Adipose tissue (tissue), 3 donors: ENCODE measurements around the gene PEX19. TPM values are rescaled to one million over a fixed set of nuclear protein-coding genes. Genes with fewer than 3 reads are reported as not detected.
"Not testable (repeated sequence)": the region's sequence is repeated elsewhere in the genome, so short reads cannot be mapped to it uniquely, and the experiment has no call there.

Source experiments
- H3K27ac ChIP-seq: one replicate; pipeline ENCODE4 v1.5.1; 2013; ENCODE audit warnings: low read depth, low read length
- WGBS, 3 donors: extraction: QIAGEN DNeasy Blood & Tissue Kit; methylation state at CpG; one replicate each; pipeline ENCODE4 v1.1.7; 2013; 5-methylcytosine and 5-hydroxymethylcytosine counted together
- polyA plus RNA-seq, 3 donors: library from polyadenylated mRNA; stranded (reverse); fragments of 200-250 nt; gene quantifications; one replicate each; pipeline ENCODE4 v1.2.3, GENCODE V29; 2013
- donor health status: healthy with polysubstance abuse.
- donor health status: Bipolar disorder and iron deficiency.
- donor health status: healthy.

The PEX19 gene
- polyA plus RNA-seq, result 100 to 1,000 TPM in 1 of 3 donors, 10 to 100 TPM in 2; 24.7 to 135 (median 56.0) TPM

GRCh38 chr1:160284782-160285344 lies at the start of gene PEX19:
TSS of gene PEX19 (minus strand) at chr1:160285133. CDS start at chr1:160285124, 9 bp downstream.
- no peak within 1 kb of the TSS for H3K27ac ChIP-seq
- 0% methylated on average over 27 of the region's 27 CpGs for WGBS, 3 donors

GRCh38 chr1:160332516-160332915 lies 47.6 kb upstream of the PEX19 start:
- no peak overlapping the region for H3K27ac ChIP-seq

- H3K27ac ChIP-seq, result no peak overlapping the region
Observed at GRCh38 chr1:160330119-160330518, 45.2 kb upstream of the PEX19 start.

- 74 to 90% (median 87%) methylated on average over 8 of the region's 8 CpGs for WGBS, 3 donors
- H3K27ac ChIP-seq, result no peak overlapping the region
Observed at GRCh38 chr1:160328184-160328583, 43.3 kb upstream of the PEX19 start.

- H3K27ac ChIP-seq, result no peak overlapping the region
- WGBS, 3 donors, result 88 to 90% (median 88%) methylated on average over 5 of the region's 5 CpGs
Observed at GRCh38 chr1:160326418-160326817, 41.5 kb upstream of the PEX19 start.

- WGBS, 3 donors, result 59 to 96% (median 94%) methylated on average over 4 of the region's 4 CpGs
- H3K27ac ChIP-seq, result no peak overlapping the region
Observed at GRCh38 chr1:160325252-160325651, 40.3 kb upstream of the PEX19 start.

GRCh38 chr1:160322831-160323230 lies 37.9 kb upstream of the PEX19 start:
- no peak overlapping the region for H3K27ac ChIP-seq
- WGBS, 3 donors, result 96 to 97% (median 97%) methylated on average over 6 of the region's 6 CpGs

GRCh38 chr1:160315359-160315758 lies 30.4 kb upstream of the PEX19 start:
- no peak overlapping the region for H3K27ac ChIP-seq

GRCh38 chr1:160309571-160309970 lies 24.6 kb upstream of the PEX19 start:
- no peak overlapping the region for H3K27ac ChIP-seq
- WGBS, 3 donors, result 44 to 85% (median 47%) methylated on average over 1 of the region's 1 CpG

More at GRCh38 chr1:160315359-160315758, 30.4 kb upstream of the PEX19 start:
- 51 to 79% (median 60%) methylated on average over 2 of the region's 2 CpGs for WGBS, 3 donors

GRCh38 chr1:160309185-160309557 lies 24.2 kb upstream of the PEX19 start:
- H3K27ac ChIP-seq, result no peak overlapping the region

- 80 to 91% (median 87%) methylated on average over 4 of the region's 4 CpGs for WGBS, 3 donors
- no peak overlapping the region for H3K27ac ChIP-seq
Observed at GRCh38 chr1:160308451-160309184, 23.7 kb upstream of the PEX19 start.

GRCh38 chr1:160307118-160307791 lies 22.3 kb upstream of the PEX19 start:
- H3K27ac ChIP-seq, result no peak overlapping the region
- 85 to 92% (median 89%) methylated on average over 13 of the region's 13 CpGs for WGBS, 3 donors

GRCh38 chr1:160300173-160300572 lies 15.2 kb upstream of the PEX19 start:
- no peak overlapping the region for H3K27ac ChIP-seq
- 80 to 85% (median 83%) methylated on average over 7 of the region's 7 CpGs for WGBS, 3 donors

GRCh38 chr1:160296036-160296435 lies 11.1 kb upstream of the PEX19 start:
- H3K27ac ChIP-seq, result no peak overlapping the region
- 82 to 100% (median 93%) methylated on average over 1 of the region's 1 CpG for WGBS, 3 donors

- WGBS, 3 donors, result 71 to 88% (median 72%) methylated on average over 8 of the region's 8 CpGs
- no peak overlapping the region for H3K27ac ChIP-seq
Observed at GRCh38 chr1:160293020-160293968, 8.4 kb upstream of the PEX19 start.

GRCh38 chr1:160291248-160292220 lies 6.6 kb upstream of the PEX19 start:
- H3K27ac ChIP-seq, result no peak overlapping the region
- 40 to 45% (median 42%) methylated on average over 11 of the region's 11 CpGs for WGBS, 3 donors

GRCh38 chr1:160287769-160288168 lies 2.8 kb upstream of the PEX19 start:
- not testable (repeated sequence) for H3K27ac ChIP-seq
- 91 to 95% (median 91%) methylated on average over 12 of the region's 12 CpGs for WGBS, 3 donors

GRCh38 chr1:160285506-160285905 lies 573 bp upstream of the PEX19 start:
- no peak overlapping the region for H3K27ac ChIP-seq
- 75 to 86% (median 79%) methylated on average over 23 of the region's 23 CpGs for WGBS, 3 donors
